Ramos (cell line): ENCODE measurements around the gene RPL39L.
"Not testable (repeated sequence)": the region's sequence is repeated elsewhere in the genome, so short reads cannot be mapped to it uniquely, and the experiment has no call there.

Source experiments
- in situ Hi-C: fragments of 300-500 bp; cut with MboI; formaldehyde crosslinking; loops from one replicate; pipeline ENCODE4 v1.14.3; 2022; ENCODE audit warnings: low sequenced_read_pairs; ENCODE audit not compliant: unreplicated experiment

RPL39L gene

GRCh38 chr3:187139126-187139894, at the start of gene RPL39L:
RPL39L (minus strand) TSS chr3:187139496; CDS start chr3:187121300, 18,196 bp downstream.
- in situ Hi-C loops: no loop called here

DNA sequence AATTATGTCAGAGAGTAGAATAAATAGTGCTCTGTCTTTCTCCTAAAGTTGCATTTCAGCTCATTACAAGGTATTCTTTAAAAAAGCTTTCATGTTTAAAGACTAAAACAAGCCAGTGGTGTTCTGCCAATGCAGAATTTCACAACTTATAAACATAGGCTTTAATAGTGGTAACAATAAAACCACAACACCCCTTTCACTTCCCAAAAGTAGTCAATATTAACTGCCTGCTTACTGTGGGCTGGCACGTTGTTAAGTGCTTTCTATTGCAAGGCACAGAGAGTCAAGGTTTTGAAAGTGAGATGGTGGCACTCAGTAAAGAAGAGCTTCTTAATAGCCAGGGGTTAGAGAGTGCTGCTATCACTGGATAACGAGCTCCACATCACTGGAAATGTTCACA, 49.6 kb upstream of the RPL39L start:
- in situ Hi-C loops: no loop called here

DNA sequence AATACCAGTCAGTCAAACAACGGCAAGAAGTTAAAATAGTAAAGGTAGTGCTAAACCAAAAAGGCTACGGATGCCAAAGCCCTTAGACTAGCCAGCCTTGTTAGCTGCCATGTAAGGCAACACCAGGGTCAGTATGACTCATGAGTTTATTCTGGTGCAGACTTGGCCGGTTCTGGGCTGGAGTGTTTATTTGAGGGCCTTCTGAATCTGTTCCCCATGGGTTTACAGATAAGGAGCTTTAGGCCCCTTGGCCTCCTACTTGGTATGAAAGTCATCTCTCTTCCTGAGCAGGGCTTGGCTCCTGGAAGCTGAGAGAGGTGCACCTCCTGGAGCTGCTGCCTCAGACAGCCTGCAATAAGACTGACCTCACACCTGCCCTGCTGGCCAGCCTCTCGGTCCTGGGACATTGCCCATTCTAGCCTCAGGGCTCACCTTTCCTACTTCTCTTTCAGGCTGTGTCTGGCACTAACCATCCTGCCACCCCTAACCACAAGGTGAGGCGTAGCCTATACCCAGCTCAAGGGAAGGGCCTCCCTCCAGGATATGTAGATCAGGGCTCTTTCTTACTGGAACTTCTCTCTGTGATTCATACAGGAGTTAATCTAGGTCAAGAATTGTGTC, 47.6 kb upstream of the RPL39L start:
- in situ Hi-C loops: no loop called here

DNA sequence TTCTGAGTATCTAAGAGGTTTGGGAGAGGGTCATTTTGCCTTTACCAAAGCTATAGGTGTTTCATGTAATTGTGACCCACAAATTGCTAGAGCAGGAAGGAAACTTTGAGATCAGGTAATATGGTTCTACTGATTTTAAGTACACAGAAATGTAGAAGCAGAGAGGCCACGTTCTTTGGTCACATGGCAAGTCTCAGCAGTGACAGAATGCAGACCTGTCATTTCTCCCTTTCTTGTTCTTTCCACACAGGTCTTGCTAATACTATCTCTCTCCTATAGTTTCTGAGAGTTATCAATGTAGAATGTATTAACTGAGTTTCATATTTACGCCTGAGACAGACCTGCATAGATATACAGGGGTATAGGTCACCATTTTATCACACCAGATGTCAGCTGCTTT, 47.1 kb upstream of the RPL39L start:
- in situ Hi-C loops: no loop called here

GRCh38 chr3:187185759-187186158, 46.5 kb upstream of the RPL39L start:
- in situ Hi-C loops: no loop called here

- in situ Hi-C loops: no loop called here
Measured at GRCh38 chr3:187183903-187184302, 44.6 kb upstream of the RPL39L start.

DNA sequence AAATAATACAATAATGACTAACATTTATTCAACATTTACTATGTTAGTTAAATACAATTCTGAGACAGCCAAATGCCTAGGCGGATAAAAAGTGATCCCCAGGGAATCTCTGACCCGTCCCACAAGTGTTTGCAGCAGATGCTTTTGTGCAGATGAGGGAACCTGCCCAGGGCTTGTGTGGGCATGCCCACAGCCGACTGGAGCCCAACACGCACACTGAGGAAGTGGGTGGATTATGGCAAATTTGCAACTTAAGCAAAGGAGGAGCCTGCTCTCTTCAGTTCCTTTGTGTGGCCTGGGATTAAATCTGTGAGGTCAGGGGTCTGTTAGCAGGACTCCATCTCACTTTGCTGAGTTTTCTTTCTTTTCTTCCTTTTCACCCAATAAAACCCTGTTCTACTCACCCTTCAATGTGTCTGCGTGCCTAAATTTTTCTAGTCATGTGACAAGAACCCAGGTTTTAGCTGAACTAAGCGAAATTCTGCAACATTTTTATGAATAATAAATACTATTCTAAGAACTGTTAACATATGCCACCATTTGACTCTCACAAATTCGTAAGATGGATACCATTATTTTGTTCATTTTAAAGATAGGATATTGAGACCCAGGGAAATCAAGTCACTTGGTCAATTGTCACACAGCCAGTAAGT, 44.0 kb upstream of the RPL39L start:
- in situ Hi-C loops: no loop called here

GRCh38 chr3:187181454-187182170, 42.3 kb upstream of the RPL39L start:
- in situ Hi-C loops: no loop called here

DNA sequence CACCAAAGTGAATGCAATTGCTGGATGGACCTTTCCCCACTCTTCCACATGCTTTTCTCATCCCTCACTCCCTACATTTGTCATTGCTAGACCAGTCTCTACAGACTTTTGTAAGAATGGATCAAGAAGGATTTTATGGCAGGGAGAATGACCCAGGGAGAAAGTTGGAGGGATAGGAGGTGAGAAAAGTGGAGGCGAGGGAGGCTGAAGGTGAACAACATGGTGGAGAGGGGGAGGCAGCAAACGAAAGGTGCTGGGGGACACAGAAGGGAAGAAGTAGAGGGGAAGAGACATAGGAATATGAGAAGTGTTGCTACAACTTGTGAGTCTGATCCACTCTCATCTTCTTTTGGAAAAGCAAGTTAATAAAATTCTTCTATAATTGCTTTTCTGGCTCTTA, 33.6 kb upstream of the RPL39L start:
- in situ Hi-C loops: no loop called here

GRCh38 chr3:187170911-187171310, 31.6 kb upstream of the RPL39L start:
- in situ Hi-C loops: not testable (repeated sequence)

- in situ Hi-C loops: loop anchor here (10.0 kb wide), 1 partner anchor 555 kb away; the partner anchor contains the start of gene AHSG
Measured at GRCh38 chr3:187169231-187169960, 30.1 kb upstream of the RPL39L start.

GRCh38 chr3:187167777-187168176, 28.5 kb upstream of the RPL39L start:
- in situ Hi-C loops: loop anchor here (10.0 kb wide), 1 partner anchor 553 kb away; the partner anchor contains the start of gene AHSG

- in situ Hi-C loops: loop anchor here (10.0 kb wide), 1 partner anchor 552 kb away; the partner anchor contains the start of gene AHSG
Measured at GRCh38 chr3:187166750-187167149, 27.5 kb upstream of the RPL39L start.

- in situ Hi-C loops: loop anchor here (10.0 kb wide), 1 partner anchor 550 kb away; the partner anchor contains the start of gene AHSG
Measured at GRCh38 chr3:187165144-187165543, 25.8 kb upstream of the RPL39L start.

DNA sequence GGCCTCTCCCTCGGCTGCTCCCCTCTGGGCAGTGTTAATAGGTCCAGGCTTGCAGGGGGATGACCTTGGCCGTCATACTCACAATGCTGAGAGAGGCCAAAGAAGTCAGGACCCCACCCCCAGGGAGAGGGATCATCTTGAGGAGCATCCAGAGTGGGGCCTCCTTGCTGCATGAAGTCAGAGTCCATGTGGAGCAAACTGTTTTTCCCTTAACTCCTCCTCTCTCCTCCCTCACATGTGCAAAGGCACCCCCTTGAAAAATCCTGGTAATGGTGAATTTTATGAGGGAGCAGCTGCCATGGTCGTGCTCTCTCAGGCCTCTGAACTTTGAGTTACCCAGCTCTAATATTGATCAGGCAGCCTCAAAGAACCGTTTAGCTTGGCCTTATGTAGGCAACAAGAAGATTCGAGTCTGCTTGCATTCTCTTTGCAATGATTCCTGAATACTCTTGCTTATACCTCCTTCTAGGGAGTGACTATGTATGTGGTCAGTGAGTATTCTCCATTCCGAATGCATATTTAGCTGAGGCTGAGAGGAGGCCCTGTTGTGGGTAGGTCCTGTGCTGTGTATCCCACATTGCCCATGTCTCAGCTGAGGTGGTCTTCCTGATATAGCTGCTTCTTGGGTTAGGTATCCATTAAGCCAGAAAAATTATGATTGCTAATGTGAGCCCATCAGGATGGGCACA, 23.1 kb upstream of the RPL39L start:
- in situ Hi-C loops: loop anchor here (5.0 to 10.0 kb wide), 3 partner anchors 50 to 548 kb away; partner anchors contain the start of gene AHSG

GRCh38 chr3:187161556-187161955, 22.3 kb upstream of the RPL39L start:
- in situ Hi-C loops: loop anchor here (5.0 to 10.0 kb wide), 3 partner anchors 49 to 547 kb away; partner anchors contain the start of gene AHSG

- in situ Hi-C loops: no loop called here
Measured at GRCh38 chr3:187150599-187150998, 11.3 kb upstream of the RPL39L start.

DNA sequence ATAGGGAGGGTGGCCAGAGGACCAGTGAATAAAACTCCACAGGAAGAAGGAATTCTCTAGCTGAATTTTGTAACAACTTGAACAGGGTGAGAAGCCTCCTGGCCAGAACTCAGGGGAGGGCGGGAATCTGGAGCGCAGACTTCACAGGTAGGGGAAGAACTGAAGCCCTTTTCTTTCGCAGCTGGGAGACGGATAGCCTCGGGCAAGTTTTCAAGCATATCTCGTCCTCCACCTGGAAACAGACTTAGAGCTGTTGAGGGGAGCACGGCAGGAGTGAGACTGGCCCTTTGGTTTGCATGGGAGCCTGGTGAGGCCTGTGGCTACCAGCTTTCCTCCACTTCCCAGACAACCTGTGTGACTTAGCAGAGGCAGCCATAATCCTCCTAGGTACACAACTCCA, 10.9 kb upstream of the RPL39L start:
- in situ Hi-C loops: no loop called here

DNA sequence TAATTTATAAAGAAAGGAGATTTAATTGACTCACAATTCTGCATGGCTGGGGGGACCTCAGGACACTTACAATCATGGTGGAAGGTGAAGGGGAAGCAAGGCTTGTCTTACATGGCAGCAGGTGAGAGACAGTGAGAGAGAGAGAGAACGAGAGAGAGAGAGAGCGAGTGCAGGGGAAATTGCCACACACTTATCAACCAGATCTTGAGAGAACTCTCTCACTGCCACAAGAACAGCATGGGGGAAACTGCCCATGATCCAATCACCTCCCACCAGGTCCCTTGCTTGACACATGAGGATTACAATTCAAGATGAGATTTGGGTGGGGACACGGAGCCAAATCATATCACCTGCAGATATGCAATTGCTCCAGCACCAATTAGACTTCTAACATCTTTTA, 7.1 kb upstream of the RPL39L start:
- in situ Hi-C loops: no loop called here
